Measurements from ENCODE around the gene CATSPERE. TPM values are rescaled to one million over a fixed set of nuclear protein-coding genes. Genes with fewer than 3 reads are reported as not detected.

Gene CATSPERE
- total RNA-seq, 1 donor from 2014 or later = 1.8 TPM

DNA sequence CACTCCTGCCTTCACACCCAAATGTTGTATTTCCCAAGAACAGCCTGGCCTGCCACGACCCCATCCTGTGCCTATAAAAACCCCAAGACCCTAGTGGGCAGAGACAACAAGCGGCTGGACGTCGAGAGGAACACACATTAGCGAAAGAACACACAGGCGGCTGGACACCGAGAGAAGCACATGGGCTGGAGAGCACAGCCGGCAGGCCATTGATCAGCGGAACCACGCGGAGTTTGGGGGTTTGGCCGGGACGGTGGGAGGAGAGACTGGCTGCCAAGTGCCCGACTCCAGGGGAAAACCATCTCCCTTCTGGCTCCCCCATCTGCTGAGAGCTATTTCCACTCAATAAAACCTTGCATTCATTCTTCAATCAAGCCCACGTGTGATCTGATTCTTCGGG, 181.5 kb downstream of the CATSPERE start:
- H3K36me3 Mint-ChIP-seq (ENCODE audit: insufficient read depth) = no peaks in the 10 kb centered on the region
- H3K9me3 Mint-ChIP-seq (ENCODE audit: low read depth) = no peaks in the 10 kb centered on the region
- DNase-seq (ENCODE audit: low spot score, unreplicated experiment) = no peak
- H3K4me3 Mint-ChIP-seq (ENCODE audit: low read depth) = no peak overlapping the region
- TF ChIP-seq, protein P1, sequence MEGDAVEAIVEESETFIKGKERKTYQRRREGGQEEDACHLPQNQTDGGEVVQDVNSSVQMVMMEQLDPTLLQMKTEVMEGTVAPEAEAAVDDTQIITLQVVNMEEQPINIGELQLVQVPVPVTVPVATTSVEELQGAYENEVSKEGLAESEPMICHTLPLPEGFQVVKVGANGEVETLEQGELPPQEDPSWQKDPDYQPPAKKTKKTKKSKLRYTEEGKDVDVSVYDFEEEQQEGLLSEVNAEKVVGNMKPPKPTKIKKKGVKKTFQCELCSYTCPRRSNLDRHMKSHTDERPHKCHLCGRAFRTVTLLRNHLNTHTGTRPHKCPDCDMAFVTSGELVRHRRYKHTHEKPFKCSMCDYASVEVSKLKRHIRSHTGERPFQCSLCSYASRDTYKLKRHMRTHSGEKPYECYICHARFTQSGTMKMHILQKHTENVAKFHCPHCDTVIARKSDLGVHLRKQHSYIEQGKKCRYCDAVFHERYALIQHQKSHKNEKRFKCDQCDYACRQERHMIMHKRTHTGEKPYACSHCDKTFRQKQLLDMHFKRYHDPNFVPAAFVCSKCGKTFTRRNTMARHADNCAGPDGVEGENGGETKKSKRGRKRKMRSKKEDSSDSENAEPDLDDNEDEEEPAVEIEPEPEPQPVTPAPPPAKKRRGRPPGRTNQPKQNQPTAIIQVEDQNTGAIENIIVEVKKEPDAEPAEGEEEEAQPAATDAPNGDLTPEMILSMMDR (IDR thresholded peaks at IDR 0.05; ENCODE audit: unreplicated experiment) = no peak
- no peak overlapping the region for H3K27ac Mint-ChIP-seq
- H3K27me3 Mint-ChIP-seq = no peaks in the 10 kb centered on the region
- H3K4me1 Mint-ChIP-seq (ENCODE audit: low read depth) = no peaks in the 10 kb centered on the region

DNA sequence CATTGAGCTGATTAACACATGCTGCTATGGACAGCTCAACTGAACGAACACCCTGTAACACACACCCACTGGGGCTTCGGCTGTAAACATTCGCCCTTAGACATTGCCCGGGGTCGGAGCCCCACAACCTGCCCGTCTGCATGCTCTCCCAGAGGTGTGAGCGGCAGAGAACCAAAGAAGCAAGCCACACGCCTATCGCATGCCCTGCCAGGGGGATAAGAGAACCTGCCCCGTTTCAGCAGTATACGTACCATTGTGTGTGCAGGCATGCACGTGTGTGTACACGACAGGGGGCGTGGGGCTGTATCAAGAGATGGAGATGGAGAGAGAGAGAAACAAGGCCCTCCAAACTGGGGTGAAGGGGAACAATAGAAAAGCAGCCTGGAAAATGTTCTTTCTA, 181.9 kb downstream of the CATSPERE start:
- Mint-ChIP-seq H3K4me1 (ENCODE audit: low read depth) (no peaks in the 10 kb centered on the region), H3K4me3 (ENCODE audit: low read depth) (no peak overlapping the region), H3K9me3 (ENCODE audit: low read depth) (no peaks in the 10 kb centered on the region), H3K27ac (no peak overlapping the region), H3K27me3 (no peaks in the 10 kb centered on the region), H3K36me3 (ENCODE audit: insufficient read depth) (no peaks in the 10 kb centered on the region)
- DNase-seq (ENCODE audit: low spot score, unreplicated experiment) = no peak
- TF ChIP-seq, protein P1 (IDR thresholded peaks at IDR 0.05; ENCODE audit: unreplicated experiment) = no peak

DNA sequence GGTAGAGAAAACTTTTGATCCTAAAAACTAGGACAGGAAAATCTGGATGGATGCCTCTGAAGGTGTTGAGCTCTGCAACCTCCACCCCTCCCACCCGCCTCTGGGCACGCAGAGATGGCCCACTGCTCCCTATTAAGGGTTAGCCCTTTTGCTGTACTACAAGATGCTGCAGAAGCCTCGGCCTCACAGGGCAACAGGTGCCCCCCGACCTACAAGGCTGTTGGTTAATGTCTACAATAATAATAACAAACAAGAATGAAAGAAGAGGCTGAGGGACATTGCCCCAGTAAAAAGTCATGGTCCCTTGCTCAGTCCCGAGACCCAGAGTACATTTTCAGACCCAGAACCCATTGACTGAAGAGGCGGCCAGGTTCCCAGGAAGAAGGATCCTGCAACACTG, 184.3 kb downstream of the CATSPERE start:
- Mint-ChIP-seq H3K36me3 (ENCODE audit: insufficient read depth) (no peaks in the 10 kb centered on the region), H3K4me3 (ENCODE audit: low read depth) (no peak overlapping the region), H3K4me1 (ENCODE audit: low read depth) (no peaks in the 10 kb centered on the region), H3K9me3 (ENCODE audit: low read depth) (no peaks in the 10 kb centered on the region), H3K27me3 (peaks cover 3% of the 10 kb centered on the region), H3K27ac (no peak overlapping the region)
- no peak for DNase-seq (ENCODE audit: low spot score, unreplicated experiment)
- TF ChIP-seq, protein P1 (IDR thresholded peaks at IDR 0.05; ENCODE audit: unreplicated experiment) = no peak

DNA sequence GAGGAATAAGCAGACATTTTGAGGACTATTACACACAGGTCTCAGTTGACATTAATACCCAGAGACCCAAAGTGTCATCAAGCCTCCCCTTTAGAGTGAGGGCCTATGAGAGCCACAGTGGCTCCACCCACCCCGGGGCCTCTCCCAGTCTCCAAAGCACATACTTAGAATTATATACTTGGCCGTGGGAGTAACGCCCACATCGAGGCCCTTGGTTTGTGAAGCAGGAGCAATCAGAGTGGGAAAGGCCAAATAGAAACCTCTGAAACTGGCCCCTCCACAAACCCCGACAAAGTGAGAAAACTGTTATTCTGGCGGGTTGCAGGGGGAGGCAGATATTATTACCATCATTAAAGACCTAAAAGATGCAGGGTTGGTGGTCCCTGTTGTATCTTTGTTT, 184.8 kb downstream of the CATSPERE start:
- Mint-ChIP-seq H3K36me3 (ENCODE audit: insufficient read depth) (no peaks in the 10 kb centered on the region), H3K27me3 (peaks cover 8% of the 10 kb centered on the region), H3K4me3 (ENCODE audit: low read depth) (no peak overlapping the region), H3K9me3 (ENCODE audit: low read depth) (no peaks in the 10 kb centered on the region), H3K4me1 (ENCODE audit: low read depth) (no peaks in the 10 kb centered on the region), H3K27ac (no peak overlapping the region)
- DNase-seq (ENCODE audit: low spot score, unreplicated experiment) = no peak
- TF ChIP-seq, protein P1 (IDR thresholded peaks at IDR 0.05; ENCODE audit: unreplicated experiment) = no peak

DNA sequence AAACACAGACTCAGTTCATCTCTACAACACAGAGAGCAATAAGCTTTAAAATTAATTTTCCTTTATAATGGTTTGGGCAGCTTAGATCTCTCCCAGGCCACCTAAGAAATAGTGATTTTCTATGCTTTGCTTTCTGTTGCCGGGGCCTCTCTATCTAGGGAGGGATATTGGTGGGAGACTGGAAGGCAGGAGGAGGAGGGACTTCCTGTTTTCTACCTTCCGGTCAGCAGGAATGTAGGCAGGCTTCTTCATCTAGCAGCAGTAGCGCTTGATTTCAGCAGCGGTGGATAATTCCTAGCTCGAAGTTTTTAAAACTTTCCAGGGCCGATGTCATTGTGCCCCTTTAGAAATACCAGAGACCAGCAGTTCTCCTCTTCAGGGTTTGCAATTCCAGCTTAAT, 186.7 kb downstream of the CATSPERE start:
- Mint-ChIP-seq H3K9me3 (ENCODE audit: low read depth) (no peaks in the 10 kb centered on the region), H3K27me3 (peaks cover 11% of the 10 kb centered on the region), H3K4me3 (ENCODE audit: low read depth) (no peak overlapping the region), H3K27ac (no peak overlapping the region), H3K36me3 (ENCODE audit: insufficient read depth) (no peaks in the 10 kb centered on the region), H3K4me1 (ENCODE audit: low read depth) (peaks cover 5% of the 10 kb centered on the region)
- TF ChIP-seq, protein P1 (IDR thresholded peaks at IDR 0.05; ENCODE audit: unreplicated experiment) = no peak
- no peak for DNase-seq (ENCODE audit: low spot score, unreplicated experiment)

Measured in progenitor cell of endocrine pancreas (in vitro differentiated cells).